Activated effector memory CD4-positive, alpha-beta T cell treated with anti-CD3 and anti-CD28 coated beads, Interleukin-2, amount 50 U/mL, for 16 hours (primary cell): ENCODE results near the gene IQCN.
"Not testable (repeated sequence)": the region's sequence is repeated elsewhere in the genome, so short reads cannot be mapped to it uniquely, and the experiment has no call there.

ENCODE experiments used
- DNase-seq: peaks from one replicate; pipeline ENCODE4 v3.0.0-alpha.2; 2020

IQCN gene

DNA sequence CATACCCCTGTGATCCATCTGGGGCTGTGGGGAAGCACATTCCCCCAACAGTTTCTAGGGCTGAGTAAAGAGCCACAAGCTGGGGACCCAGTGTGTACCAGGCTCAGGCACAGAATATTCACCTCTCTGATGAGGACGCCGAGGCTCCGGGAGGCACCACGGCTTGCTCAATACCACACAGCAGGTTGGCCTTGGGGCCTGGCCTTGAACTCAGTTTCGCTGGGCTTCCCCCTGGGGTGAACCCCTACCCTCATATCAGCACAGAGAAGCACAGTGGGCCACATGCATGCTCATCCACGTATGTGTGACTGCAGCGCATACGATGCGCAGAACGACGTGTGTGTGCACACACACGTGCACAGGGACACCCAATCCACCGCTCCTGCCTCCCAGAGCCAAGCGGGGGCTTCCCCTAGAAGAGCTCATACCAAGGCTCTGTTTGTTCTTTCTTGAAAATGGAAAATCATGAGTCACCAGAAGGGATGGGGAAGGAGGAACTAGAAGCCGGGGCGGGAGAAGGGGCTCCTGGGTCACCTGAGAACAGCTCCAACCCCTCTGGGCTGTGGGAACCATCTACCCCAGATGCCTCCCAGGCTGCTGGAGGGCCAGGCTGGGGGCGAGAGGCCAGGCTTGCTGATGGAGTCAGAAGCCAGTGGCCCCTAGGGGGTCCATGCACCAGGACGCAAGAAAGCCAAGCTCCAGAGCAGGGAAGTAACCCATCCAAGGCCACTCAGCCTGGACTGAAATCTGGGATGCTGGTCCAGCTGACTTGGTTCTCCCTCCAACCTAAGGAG is 43.1 kb downstream of the IQCN start:
- no peak for DNase-seq

GRCh38 chr19:18229915-18230314 is 44.3 kb downstream of the IQCN start:
- DNase-seq: no peak

DNA sequence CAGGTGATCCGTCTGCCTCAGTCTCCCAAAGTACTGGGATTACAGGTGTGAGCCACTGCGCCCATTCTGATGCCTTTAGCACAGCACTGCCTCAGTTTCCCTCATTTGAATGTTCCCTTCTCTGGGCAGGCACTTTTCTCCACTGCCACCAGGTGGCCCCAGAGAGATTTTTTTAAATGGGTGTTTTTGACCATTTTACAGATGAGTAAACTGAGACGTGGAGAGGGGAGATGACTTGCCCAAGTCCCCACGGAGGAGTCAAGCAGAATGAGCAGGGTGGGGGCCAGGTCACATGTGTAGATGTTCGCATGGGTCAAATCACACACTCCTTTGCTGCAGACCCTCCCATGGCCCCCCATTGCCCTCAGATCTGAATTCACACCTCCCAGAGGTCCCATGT is 44.8 kb downstream of the IQCN start:
- no peak for DNase-seq

DNA sequence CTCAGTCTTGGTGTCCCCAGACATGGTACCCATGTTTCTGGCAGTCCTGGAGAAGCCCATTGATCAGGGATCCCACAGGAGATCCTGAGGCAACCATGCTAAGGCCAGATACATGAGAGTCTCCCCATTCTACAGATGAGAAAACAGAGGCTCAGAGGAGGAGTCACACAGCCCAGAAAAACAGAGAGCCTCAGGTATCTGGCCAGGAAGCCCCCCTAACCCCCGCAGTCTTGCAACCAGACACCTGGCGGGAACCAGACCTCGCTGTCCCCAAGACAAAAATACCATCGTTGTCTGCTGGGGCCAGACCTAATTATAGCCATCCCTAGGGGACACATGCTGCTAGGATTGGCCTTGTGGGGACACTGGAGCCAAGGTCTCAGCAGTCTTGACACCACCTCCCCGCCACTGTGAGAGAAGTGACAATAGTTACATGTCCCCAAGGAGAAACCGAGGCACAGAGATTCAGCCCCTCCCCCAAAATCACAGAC is 46.4 kb downstream of the IQCN start:
- no peak for DNase-seq

GRCh38 chr19:18226956-18227780 is 47.1 kb downstream of the IQCN start:
- no peak for DNase-seq

DNA sequence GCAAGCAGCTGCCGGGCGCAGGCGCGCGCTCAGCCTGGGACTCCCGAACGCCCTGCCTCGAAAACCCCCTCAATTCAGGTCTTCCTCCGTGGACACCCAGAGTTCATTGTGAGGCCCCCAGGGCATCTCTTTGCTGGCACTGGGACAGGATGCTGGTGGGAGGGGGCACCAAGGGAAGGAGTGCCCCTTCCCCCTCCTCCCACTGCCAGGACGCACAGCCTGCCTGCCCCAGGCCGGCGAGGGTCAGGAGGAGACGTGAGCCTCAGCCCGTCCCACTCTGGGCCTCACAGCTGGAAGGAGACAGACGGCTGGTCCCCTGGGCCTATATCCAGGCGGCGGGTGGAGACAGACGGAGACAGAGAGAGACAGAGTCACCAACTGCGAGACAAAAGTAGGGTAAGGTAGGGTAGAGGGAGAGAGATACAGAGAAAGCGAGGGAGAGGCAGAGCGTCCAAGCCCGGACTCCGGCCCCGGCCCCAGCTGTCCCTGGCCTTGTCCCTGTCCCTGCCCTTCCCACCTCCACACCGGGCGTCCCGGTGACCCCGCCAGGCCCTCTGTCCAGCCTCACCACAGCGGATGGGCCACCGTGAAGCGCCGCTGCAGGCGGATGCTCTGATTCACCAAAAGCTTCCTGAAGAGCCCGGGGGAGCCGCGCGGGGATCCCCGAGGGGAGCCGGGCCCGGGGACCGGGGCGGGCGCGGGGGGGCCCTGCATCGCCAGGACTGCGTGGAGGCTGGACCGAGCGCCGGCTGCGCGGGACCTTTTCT is 48.4 kb downstream of the IQCN start, which contains the start of gene PDE4C:
Gene PDE4C (minus strand): TSS at position 737 of the 767 bp plus-strand sequence. CDS start 23 bp downstream, at position 714.
- DNase-seq: no peak

DNA sequence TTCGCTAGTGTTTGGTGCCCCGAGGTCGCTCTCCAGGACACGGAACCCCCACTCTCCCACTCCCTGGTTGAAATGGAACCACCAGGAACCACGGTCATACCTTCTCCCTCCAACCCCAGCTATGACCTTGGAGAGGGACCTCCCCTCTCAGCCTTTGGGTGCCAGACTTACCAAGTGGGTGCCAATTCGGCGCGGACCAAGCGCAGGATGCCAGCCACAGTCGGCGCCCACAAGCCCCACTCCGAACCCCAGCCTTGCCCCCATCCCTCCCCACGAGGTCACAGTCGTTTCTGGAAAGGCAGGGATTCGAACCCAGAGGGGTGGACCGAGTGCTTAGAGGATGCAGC is 48.9 kb downstream of the IQCN start:
- no peak for DNase-seq

DNA sequence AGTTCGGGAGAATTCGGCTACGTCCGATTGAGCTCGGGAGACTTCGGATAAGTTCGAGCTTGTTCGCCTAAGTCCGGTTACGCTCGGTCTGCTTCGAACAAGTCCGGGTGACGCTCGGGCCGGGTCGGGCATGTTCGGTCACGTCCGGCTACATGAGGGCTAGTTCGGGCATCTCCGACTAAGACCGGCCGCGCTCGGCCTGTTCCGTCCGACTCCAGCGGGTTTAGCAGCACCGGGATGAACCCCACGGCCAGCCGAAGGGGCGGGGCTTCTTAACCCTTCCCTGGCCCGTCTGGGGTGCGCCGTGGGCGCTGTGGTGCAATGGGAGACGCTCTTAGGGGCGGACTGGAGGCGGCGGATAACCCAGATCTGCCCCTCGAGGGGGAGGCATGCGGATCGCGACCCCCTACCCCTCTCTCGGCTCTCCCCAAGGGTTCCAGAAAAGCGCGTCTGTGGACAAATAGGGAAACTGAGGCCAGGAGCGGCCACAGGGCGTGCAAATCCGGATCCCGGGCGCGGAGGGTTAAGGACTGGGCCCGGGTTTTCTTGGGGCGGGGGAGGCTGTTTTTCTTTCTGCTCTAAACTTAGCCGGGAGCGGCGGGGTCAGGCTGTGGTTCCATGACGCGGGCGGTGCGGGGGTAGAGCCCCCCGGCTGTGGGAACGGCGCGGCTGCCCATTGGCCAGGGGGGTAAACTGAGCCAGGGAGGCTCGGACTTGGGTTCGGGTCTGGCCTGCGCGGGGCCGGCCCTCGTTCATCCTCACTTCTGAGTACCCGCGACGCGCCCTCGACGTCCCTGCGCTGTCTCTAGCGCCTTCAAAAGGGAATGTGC is 49.5 kb downstream of the IQCN start:
- peak; percentile 94 for DNase-seq

GRCh38 chr19:18223860-18224524 is 50.3 kb downstream of the IQCN start:
- DNase-seq: peak; percentile 72

DNA sequence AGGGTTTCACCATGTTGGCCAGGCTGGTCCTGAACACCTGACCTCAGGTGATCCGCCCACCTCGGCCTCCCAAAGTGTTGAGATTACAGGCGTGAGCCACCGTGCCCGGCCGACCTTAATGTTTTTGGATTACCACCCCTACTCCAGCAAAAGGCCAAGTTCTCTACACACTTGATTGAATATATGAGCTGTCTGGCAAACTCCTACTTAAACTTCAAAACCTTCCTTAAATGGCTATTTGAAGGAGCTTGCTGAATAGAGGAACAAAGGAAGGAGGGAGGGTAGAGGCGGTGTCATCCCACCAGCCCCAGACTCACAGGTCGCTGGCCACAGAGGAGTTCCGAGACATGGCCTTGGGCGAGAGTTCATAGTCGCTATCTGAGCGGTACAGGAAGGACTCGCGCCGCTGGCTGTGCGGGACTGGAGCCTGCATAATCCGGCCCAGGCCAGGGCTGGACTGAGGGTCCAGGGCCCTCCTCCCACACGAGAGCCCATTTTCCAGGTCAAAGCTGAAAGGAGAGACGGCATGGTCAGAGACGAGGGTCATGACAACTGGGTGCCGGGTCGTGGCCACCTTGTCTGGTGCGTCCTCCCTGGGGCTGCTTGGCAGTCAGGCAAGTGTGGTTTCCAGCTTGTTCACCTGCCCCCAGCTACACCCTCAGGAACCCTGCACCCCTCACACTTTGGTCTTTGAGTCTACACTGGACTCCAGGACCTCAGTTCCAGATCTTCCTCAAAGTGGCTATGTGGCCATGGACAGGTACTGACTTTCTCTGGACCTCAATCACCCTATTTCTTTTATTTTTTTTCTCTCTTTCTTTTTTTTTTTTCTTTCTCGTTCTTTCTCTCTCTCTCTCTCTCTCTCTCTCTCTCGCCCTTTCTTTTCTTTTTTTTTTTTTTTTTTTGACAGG is 52.2 kb downstream of the IQCN start:
- DNase-seq: no peak

DNA sequence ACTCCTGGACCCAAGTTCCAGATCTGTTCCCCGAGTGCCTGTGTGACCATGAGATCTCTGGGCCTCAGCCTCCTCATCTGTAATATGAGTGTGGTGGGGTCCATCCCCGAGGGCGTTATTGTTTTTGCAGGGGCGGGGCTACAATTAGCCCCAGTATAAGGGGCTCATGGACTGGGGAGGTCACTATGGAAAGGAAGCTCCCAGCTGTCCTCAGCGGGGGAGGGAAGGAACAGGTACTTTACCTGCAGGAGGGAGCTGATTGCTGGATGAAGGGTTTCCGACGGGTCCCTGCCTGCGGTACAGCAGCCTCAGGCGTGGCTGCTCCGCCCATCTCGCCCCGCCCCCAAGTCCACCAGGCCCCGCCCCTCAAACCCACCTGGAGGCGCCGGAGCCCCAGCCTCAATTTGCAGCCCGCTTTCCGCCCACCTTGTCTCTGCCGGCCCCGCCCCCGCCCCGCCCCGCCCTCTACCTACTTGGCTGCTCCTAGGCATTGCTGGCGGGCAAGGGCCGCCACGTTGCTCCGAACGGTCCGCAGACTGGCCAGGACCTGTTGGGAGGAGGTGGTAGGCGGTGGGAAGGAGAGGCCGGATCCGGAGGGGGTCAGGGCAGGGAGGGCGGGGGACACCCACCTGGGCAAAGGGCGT is 53.5 kb downstream of the IQCN start:
- no peak for DNase-seq

- DNase-seq: no peak
These were observed 54.2 kb downstream of the IQCN start for GRCh38 chr19:18219911-18220631.

GRCh38 chr19:18218600-18218999 is 55.7 kb downstream of the IQCN start:
- no peak for DNase-seq

- no peak for DNase-seq
These were observed 56.1 kb downstream of the IQCN start for GRCh38 chr19:18218159-18218558.

DNA sequence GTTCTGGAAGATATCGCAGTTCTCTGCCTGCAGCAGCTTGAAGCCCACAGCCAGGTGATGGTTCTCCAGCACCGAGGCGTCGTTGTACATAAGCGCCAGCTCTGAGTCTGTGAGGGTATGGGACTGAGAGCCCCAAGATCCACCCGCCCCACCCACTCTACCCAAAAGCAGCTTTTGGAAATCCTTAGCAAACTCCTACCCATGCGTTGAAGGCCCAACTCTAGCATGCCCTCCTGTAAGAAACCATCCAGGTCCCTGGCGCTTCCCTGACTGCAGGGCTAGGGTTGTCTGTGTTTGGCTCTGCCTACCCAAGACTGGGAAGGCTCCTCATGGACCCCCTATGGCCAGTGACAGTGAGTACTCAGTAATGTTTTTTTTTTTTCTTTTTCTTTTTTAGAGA is 57.5 kb downstream of the IQCN start:
- DNase-seq: no peak

DNA sequence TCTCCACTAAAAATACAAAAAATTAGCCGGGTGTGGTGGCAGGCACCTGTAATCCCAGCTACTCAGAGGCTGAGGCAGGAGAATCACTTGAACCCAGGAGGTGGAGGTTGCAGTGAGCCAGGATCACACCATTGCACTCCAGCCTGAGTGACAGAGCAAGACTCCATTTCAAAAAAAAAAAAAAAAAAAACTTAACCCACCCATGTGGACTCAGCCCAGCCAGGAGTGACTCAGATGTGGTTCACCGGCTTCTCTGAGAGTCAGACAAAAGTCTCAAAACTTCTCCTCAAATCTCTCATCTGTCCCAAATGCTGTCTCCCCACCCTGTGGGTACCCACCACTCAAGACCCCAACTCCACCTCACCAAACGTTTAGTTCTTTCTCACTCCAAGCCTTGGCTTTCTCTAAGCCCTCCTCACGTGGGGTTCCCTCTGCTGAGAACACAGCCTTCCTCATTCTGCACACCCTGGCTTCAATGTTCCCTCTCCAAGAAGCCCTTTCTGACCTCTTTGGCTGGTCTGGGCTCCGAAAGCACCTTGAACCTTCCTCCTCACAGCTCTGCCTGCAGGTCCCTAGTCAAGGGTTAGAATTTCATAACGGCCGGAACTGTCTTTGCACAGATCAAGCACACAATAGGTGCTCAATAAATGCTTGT is 59.3 kb downstream of the IQCN start:
- DNase-seq: no peak

DNA sequence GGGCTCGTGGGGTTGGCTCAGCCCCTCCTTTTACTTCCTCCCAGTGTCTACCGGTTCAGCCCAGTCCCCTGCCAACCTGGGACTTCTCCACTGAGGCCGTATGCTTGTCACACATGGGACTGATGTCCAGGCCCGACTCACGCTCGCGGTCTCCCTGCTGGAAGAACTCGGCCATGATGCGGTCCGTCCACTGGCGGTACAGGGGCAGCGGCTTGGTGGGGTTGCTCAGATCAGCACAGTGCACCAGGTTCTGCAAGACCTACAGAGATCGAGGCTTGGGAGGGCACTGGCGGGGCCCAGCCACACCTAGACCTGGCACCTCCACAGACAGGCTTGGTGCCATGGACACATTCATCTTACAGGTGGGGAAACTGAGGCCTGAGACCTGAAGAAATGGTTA is 62.6 kb downstream of the IQCN start:
- no peak for DNase-seq

- not testable (repeated sequence) for DNase-seq
These were observed 64.3 kb downstream of the IQCN start for GRCh38 chr19:18209912-18210311.
